Endothelial cell of umbilical vein (primary cell): ENCODE data around the gene RMND5B.

Source experiments
- CTCF ChIP-seq, 2 donors: IDR thresholded peaks; 1 replicate in 1 of 2; 2 replicates in 1 of 2; pipeline ENCODE4 v1.5.1; 2011; ENCODE audit warnings: low read length in 2 of 2, mild to moderate bottlenecking in 2 of 2, moderate library complexity in 2 of 2, control low read depth in 1 of 2, inconsistent platforms in 1 of 2, low read depth in 1 of 2; ENCODE audit not compliant: insufficient read depth in 1 of 2; ENCODE audit errors: extremely low read depth in 1 of 2
- EZH2 ChIP-seq: IDR thresholded peaks from 2 replicates; pipeline ENCODE4 v1.6.1; 2012; ENCODE audit warnings: borderline replicate concordance, low read depth, mild to moderate bottlenecking, moderate library complexity, low read length, inconsistent platforms; ENCODE audit not compliant: severe bottlenecking
- MAX ChIP-seq: IDR thresholded peaks from 2 replicates; pipeline ENCODE4 v1.6.1; 2011; ENCODE audit not compliant: insufficient read depth, insufficient read length
- POLR2A ChIP-seq: IDR thresholded peaks from 2 replicates; pipeline ENCODE4 v1.6.1; 2012; ENCODE audit warnings: low read depth, mild to moderate bottlenecking, control low read depth, low read length
- POLR2AphosphoS5 ChIP-seq: IDR thresholded peaks from 2 replicates; pipeline ENCODE4 v1.6.1; 2012; ENCODE audit warnings: low read depth, mild to moderate bottlenecking, control low read depth, low read length, moderate library complexity; ENCODE audit not compliant: insufficient read depth

GRCh38 chr5:178115136-178115813 lies 15.5 kb upstream of the RMND5B start:
- no peak for TF ChIP-seq POLR2A
- TF ChIP-seq CTCF (IDR thresholded peaks at IDR 0.05; ENCODE audit: extremely low read depth in 1 of 2, insufficient read depth in 1 of 2, low read depth in 1 of 2, low read length in 2 of 2) = no peak
- TF ChIP-seq EZH2 = peak; percentile 2
- no peak for TF ChIP-seq POLR2AphosphoS5
- TF ChIP-seq MAX = no peak
